Measurements from ENCODE around the gene KCMF1.

- TF ChIP-seq EZH2phosphoT487 (IDR thresholded peaks at IDR 0.05; ENCODE audit: borderline replicate concordance, low read length) (no peak), CTCF (IDR thresholded peaks at IDR 0.05; ENCODE audit: low read depth, low read length, poor library complexity, severe bottlenecking) (peak; percentile 59)
These were observed 40.8 kb downstream of the KCMF1 start for GRCh38 chr2:85011747-85012146.
